GM21576 (cell line): Measurements from ENCODE around the gene GNB3.
"Not testable (repeated sequence)": the region's sequence is repeated elsewhere in the genome, so short reads cannot be mapped to it uniquely, and the experiment has no call there.

Experiments used
- ATAC-seq: cut with Tn5 transposase; IDR thresholded peaks from one replicate; pipeline ENCODE4 v1.9.1; 2021; ENCODE audit warnings: mild to moderate bottlenecking, moderate library complexity; ENCODE audit not compliant: unreplicated experiment

Gene GNB3

DNA sequence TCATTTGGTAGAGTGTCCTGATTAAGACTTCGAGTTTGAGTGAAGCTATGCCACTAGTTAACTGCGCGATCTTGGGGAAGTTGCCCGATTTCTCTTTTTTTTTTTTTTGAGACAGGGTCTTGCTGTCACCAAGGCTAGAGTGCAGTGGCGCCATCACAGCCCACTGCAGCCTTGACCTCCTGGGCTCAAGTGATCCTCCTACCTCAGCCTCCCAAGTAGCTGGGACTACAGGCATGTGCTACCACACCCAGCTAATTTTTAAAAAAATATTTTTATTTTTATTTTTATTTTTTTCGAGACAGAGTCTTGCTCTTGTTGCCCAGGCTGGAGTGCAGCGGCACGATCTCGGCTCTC, 33.3 kb downstream of the GNB3 start:
- not testable (repeated sequence) for ATAC-seq

DNA sequence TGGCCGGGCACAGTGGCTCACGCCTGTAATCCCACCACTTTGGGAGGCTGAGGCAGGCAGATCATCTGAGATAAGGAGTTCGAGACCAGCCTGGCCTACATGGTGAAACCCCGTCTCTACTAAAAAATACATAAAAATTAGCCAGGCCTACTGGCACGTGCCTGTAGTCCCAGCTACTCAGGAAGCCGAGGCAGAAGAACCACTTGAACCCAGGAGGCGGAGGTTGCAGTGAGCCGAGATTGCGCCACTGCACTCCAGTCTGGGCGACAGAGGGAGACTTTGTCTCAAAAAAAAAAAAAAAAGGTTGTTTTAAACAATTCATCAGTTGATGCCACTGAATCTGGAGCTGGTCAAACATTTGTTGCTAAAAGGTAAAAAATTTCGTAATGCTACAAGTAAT, 39.1 kb downstream of the GNB3 start:
- not testable (repeated sequence) for ATAC-seq

DNA sequence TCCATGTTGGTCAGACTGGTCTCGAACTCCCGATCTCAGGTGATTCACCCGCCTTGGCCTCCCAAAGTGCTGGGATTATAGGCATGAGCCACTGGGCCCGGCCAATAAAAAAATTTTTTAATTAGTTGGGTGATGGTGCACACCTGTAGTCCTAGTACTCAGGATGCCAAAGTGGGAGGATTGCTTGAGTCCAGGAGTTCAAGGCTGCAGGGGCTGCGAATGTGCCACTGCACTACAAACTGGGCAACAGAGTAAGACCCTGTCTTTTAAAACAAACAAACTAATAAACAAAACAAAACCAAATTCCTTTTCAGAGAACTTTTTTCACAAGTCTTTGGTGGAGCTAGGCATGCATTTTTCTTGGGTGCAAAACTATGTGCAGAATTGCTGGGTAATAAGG, 42.5 kb downstream of the GNB3 start:
- ATAC-seq, result no peak

DNA sequence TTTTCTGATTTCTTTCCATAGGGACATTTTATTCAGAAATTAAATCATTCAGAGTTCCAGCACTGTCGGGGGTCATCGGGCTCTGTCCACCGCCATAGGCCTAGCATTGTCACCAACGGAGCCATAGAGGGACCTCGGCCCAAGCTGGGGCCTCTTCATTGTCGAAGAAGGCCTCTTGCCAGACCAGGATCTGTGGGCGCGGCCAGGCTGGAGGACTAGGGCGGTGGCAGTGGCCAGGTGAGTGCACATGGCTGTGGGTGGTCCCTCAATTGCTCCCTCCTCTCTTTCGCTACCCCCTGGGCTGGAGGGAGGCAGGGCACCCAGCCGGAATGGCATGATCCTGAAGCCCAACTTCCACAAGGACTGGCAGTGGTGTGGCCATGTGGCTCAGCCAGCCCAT, 43.0 kb downstream of the GNB3 start:
- ATAC-seq, result no peak

DNA sequence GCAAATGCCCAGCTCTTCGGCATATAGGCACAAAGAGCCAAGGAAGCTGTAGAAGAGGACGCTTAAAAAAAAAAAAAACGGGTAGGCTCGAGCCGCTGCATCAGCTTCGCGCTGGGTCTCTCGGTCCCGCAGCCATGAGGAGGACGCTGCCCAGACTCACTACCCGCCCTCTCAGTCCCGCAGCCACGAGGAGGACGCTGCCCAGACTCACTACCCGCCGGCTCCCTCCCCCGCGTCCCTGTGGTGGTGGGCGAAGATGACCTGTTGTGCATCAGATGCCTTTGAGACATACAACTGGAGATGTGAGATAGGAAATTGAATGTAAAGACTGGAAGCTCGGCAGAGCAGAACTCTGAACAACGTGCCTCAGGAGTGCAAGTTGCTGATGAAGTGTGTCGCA, 43.8 kb downstream of the GNB3 start:
- no peak for ATAC-seq

DNA sequence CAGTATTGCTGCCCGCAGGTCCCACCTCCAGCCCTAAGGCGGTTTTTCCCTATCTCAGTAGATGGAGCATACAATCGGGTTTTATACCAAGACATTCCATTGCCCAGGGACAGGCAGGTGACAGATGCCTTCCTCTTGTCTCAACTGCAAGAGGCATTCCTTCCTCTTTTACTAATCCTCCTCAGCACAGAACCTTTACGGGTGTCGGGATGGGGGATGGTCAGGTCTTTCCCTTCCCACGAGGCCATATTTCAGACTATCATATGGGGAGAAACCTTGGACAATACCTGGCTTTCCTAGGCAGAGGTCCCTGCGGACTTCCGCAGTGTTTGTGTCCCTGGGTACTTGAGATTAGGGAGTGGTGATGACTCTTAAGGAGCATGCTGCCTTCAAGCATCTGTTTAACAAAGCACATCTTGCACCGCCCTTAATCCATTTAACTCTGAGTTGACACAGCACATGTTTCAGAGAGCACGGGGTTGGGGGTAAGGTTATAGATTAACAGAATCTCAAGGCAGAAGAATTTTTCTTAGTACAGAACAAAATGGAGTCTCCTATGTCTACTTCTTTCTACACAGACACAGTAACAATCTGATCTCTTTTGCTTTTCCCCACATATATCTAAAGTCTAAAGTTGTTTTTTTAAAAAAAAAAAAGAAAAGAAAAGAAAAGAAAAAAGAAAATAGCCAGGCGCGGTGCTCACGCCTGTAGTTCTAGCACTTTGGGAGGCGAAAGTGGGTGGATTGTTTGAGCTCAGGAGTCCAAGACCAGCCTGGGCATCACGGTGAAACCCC, 45.7 kb downstream of the GNB3 start:
- ATAC-seq, result not testable (repeated sequence)

DNA sequence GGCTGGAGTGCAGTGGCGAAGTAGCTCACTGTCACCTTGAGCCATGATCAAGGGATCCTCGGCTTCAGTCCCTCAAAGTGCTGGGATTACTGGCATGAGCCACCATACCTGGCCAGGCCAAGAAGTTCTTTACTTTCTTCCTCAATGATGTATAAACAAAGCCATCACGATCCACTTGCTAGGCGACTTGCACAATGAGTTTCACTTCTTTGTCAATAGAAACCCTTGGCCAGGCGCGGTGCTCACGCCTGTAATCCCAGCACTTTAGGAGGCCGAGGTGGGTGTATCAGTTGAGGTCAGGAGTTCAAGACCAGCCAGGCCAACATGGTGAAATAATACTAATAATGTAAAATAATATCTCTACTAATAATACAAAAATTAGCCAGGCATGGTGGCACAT, 46.7 kb downstream of the GNB3 start:
- ATAC-seq, result no peak

DNA sequence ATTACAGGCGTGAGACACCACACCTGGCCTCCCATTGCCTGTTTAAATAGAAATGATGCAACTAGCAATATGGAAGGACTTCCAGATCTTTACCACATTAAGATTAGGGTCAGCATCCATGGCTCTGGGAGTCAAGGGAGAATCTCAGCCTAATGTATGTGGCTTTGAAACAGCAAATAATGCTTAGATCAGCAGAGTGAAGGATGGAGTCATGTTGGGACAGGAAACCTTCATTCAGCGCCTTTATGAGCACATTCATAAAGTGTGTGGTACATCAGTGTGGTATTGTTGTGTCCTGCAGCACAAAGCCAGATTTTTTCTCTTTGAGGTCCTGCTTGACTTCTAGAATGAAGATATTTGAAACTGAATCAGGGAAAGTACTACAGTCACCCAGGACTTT, 47.6 kb downstream of the GNB3 start:
- no peak for ATAC-seq

DNA sequence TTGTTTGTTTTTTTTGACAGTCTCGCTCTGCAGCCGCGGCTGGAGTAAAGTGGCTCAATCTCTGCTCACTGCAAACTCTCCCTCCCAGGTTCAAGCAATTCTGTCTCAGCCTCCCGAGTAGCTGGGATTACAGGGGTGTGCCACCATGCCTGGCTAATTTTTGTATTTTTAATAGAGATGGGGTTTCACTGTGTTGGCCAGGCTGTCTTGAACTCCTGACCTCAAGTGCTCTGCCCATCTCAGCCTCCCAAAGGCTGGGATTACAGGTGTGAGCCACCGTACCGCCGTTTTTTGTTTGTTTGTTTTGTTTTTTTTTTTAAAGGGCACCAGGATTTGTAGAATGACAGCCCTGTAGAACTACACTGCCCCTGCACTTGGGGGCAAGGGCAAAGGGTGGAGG, 48.1 kb downstream of the GNB3 start:
- not testable (repeated sequence) for ATAC-seq

DNA sequence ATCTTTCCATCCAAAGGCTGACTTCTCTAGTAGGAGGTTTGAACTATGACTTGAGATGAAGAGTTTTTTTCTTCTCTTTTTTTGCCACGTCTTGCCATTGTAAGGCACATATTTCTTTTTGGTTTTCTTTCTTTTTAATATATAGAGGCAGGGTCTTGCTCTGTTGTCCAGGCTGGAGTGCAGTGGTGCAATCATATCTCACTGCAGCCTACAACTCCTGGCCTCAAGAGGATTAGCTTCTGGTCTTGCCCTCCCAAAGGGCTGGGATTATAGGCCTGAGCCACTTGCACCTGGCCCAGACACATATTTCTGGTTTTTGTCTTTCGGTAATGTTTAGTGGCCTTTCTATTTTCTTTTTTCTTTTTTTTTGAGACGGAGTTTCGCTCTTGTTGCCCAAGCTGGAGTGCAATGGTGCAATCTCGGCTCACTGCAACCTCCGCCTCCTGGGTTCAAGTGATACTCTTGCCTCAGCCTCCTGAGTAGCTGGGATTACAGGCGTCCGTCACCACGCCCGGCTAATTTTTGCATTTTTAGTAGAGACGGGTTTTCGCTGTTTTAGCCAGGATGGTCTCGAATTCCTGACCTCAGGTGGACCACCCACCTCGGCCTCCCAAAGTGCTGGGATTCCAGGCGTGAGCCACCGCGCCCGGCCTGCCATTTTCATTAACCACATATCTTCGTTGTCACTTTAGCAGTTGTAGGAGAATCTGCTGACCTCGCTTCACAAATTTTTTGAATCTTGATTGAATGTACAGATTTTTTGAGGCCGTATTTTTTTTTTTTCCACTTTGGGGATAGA, 49.2 kb downstream of the GNB3 start:
- not testable (repeated sequence) for ATAC-seq

DNA sequence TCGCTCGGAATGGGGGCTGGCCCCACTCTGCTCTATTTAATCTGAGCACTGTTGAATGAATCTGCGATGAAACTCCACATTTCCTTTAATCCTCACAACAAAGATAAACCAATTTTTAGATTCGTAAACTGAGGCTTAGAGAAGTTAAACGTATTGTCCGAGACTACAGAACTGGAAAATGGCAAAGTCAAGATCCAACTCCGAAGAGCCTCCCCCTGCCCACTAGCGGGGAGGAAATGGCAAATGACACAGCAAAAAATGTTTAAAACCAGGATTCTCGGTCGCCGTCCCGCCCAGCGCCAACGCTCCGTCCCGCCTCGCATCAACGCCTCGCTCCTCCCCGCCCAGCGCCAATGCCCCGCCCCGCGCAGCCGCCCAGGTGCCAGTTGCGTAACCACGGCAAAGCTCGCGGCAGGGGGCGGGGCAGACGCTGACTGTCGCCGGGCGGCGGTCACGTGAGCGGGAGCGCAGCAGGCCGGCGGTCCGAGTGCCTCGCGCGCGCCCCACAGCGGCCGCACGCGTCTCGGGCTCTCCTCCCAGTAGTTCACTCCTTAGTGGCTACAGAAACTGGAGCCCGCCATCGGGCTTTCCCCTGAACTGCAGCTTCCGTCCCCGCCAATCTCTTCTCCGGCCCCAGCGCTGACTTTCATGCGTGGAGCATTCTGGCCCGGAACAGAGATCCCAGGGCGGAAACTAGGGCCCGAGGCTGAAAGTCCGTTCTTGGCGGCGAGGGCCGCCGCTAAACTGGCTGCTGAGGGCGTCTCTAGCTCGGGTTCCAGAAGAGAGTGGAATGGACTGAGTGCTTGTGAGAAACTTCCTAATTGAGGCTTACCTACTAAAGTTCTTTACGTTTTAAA, 50.3 kb downstream of the GNB3 start:
- peak; percentile 89 for ATAC-seq

DNA sequence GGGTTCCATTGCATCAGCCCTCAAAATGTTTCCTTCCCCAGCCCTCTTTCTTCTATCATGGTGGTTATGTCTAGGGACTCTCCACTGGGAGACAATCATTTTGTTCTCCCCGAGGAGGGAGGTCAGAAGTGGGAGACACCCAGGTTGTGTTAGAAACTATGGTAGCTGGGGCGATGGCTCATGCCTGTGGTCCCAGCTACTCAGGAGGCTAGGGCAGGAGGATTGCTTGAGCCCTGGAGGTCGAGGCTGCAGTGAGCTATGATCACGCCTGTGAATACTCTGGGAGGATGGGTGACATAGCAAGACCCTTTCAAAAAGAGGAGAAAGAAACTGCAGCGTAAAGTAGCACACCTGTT, 50.9 kb downstream of the GNB3 start:
- ATAC-seq, result peak; percentile 9

DNA sequence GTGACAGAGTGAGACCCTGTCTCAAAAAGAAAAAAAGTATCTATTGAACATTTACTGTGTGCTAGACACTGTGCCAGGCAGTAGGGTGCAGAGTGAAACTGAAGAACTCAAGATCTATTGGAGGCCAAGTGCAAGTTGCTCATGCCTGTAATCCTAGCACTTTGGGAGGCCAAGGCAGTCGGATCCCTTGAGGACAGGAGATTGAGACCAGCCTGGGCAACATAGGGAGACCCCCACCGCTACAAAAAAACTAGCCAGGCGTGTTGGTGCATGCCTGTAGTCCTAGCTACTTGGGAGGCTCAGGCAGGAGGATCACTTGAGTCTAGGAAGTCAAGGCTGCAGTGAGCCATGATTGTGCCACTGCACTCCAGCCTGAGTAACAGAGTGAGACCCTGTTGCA, 52.0 kb downstream of the GNB3 start:
- ATAC-seq, result not testable (repeated sequence)

DNA sequence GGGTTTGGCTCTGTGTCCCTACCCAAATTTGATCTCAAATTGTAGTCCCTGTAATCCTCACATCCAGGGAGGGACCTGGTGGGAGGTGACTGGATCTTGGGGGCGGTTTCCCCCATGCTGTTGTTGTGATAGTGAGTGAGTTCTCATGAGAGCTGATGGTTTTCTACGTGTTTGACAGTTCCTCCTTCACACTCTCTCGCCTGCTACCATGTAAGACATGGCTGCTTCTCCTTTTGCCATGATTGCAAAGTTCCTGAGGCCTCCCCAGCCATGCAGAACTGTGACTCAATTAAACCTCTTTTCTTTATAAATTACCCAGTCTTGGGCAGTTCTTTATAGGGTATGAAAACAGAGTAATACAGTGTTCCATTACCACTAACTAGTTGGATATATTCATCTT, 53.6 kb downstream of the GNB3 start:
- ATAC-seq, result no peak
